ENCODE data around the gene PPP1R14B.

DNA sequence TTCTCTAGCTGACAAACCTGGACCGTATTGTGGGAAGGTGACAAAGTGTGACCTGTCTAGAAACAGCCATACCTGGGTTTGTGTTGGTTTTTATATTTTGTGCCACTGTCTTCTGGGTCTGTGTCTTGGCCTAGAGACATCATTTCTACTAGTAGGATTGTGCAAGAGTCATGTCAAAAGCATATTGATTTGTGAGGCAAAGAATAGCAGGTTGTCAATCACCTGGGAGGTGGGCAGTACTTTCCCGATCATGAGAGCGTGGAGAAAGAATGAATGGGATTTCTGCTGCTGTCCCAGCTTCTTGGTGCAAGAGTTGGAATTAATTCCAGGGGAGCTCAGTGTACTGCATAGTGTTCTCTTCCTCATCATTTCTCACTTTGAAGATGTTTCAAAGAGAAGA is 45.2 kb downstream of the PPP1R14B start:
- TF ChIP-seq EZH2 (IDR thresholded peaks at IDR 0.05; ENCODE audit: insufficient read depth, poor library complexity, severe bottlenecking) (no peak), EZH2phosphoT487 (IDR thresholded peaks at IDR 0.05; ENCODE audit: insufficient read depth, low read depth) (no peak)

Measured in GM23248 (cell line).